Lower leg skin (tissue), 4 donors: ENCODE results near the gene XAB2. TPM values are rescaled to one million over a fixed set of nuclear protein-coding genes. Genes with fewer than 3 reads are reported as not detected.

Experiments used
- DNase-seq, 2 donors: peaks; one replicate each; pipeline ENCODE4 v3.0.0-alpha.2; 2019; ENCODE audit warnings: low spot score in 2 of 2
- H3K4me3 ChIP-seq: fragments of 200-600 bp; sonication (generic); 2 replicates; pipeline ENCODE4 v1.5.1; 2017; ENCODE audit warnings: mild to moderate bottlenecking, low read depth; ENCODE audit not compliant: poor library complexity, severe bottlenecking
- CTCF ChIP-seq, 3 donors: fragments of 450-650 bp; IDR thresholded peaks; one replicate each; pipeline ENCODE4 v1.5.1; 2016; ENCODE audit warnings: antibody characterized with exemption in 3 of 3, mild to moderate bottlenecking in 3 of 3, moderate library complexity in 2 of 3
- POLR2A ChIP-seq, 2 donors: fragments of 450-650 bp; IDR thresholded peaks; one replicate each; pipeline ENCODE4 v1.6.1; 2016 to 2017; ENCODE audit warnings: antibody characterized with exemption in 2 of 2, mild to moderate bottlenecking in 1 of 2, moderate library complexity in 1 of 2
- WGBS, 2 donors: methylation state at CpG; one replicate each; pipeline ENCODE4 v1.1.5; 2018; 5-methylcytosine and 5-hydroxymethylcytosine counted together
- intact Hi-C: fragments of 100-400 bp; cut with DNase I; formaldehyde crosslinking; loops from one replicate; pipeline ENCODE4 v1.15.0; 2023; ENCODE audit warnings: low total_unique reads
- total RNA-seq, 4 donors: library from RNA; depleted of rRNA; stranded (reverse); fragments of >200 nt; gene quantifications; one replicate each; pipeline ENCODE4 v1.1.0, GENCODE V29; 2016

XAB2 gene
- total RNA-seq, 4 donors from 2014 or later, result 55.9 to 99.1 (median 67.7) TPM

DNA sequence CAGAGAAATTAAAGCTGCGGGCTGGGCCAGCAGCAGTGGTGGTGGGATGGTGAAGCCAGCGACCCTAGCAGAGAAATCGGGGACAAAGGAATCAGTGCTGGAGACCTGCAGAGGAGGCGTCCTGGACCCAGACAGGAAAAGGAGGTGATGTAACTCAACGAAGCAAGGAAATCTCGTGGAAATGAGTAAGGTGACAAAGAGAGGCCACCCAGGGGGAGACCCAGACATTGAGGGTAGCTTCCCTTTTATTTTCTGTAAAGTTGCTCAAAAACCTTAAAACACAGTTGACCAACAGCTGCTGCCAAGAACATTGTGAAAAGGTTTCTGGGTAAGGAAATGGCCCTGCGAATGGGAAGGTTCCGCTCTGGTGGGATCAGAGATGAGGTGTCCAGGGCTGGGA is 26.2 kb upstream of the XAB2 start:
- DNase-seq, result no peak
- no peak for TF ChIP-seq CTCF (IDR thresholded peaks at IDR 0.05)
- no peak for TF ChIP-seq POLR2A (IDR thresholded peaks at IDR 0.05)
- no peak overlapping the region for H3K4me3 ChIP-seq
- intact Hi-C loops, result no loop called here
- WGBS, 2 donors, result 72 to 75% methylated on average over 8 of the region's 8 CpGs

DNA sequence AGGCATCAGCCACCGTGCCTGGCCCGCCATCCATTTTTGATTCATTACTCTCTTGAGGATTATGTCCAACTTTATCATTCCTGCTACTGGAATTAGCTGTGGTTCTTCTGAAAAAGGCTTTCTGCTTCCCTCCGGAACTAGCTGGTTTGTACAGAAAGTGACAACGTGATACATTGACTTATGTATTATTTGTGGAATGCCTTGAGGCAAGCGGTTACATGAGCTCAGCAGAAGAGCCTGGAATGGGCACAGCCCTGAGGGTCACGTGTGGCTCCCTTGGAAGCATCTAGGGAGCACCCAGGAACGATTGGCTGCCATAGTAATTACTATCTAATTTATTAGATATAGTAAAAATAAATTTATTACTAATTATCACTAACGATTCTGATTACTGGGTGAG is 25.1 kb upstream of the XAB2 start:
- H3K4me3 ChIP-seq, result no peak overlapping the region
- intact Hi-C loops, result no loop called here
- WGBS, 2 donors, result 32% methylated on average over 8 of the region's 8 CpGs
- TF ChIP-seq POLR2A (IDR thresholded peaks at IDR 0.05) (no peak), CTCF (IDR thresholded peaks at IDR 0.05) (no peak)
- DNase-seq, result no peak

DNA sequence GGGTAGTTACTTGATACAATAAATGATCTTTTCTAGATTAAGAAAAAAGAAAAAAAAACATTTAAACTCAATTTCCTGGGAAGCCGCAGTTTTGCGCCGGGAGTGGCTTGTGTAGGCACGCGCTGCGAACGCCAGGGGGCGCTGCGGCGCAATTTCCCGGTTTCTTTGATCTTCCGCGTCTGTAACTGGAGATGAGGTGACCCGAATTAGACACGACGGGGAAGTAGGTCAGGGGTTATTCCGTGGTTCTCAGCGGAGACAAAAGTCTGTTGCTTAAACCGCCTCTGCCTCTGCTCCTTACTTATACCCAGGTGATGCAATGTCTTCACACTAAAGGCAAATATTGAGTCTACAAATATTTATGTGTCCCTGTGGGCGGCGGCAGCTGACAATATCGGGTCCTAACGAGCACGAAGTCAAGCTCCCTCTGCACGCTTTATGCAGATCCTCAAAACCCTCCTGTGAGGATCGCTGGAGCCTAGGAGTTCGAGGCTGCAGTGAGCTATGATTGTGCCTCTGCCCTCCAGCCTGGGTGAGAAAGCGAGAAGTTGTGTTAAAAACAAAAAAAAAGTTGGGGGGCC is 22.8 kb upstream of the XAB2 start:
- no peak overlapping the region for H3K4me3 ChIP-seq
- DNase-seq, result peak; percentile 76 to 97
- TF ChIP-seq POLR2A (IDR thresholded peaks at IDR 0.05) (no peak), CTCF (IDR thresholded peaks at IDR 0.05) (peak in 1 of 3 donors; percentile 97)
- 6% methylated on average over 28 of the region's 28 CpGs for WGBS, 2 donors
- intact Hi-C loops, result no loop called here

DNA sequence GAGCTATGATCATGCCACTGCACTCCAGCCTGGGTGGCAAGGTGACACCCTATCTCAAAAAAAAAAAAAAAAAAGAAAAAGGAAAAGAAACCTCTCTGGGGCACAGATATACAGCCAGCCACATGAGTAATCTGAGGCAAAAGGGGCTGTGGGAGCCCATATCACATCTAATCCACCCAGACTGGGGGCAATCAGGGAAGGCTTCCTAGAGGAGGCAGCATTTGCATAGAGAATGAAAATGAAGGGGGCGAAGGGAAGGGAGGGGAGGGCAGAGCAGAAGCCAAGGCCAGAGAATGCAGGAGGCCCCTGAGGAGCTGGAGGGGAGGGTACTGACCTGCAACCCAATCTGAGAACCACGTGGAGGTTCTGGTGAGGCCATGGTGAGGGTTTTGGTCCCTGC is 20.8 kb upstream of the XAB2 start:
- no peak for TF ChIP-seq POLR2A (IDR thresholded peaks at IDR 0.05)
- no peak for TF ChIP-seq CTCF (IDR thresholded peaks at IDR 0.05)
- no peak for DNase-seq
- WGBS, 2 donors, result 37 to 46% methylated on average over 2 of the region's 2 CpGs
- intact Hi-C loops, result no loop called here
- no peak overlapping the region for H3K4me3 ChIP-seq

GRCh38 chr19:7648265-7649014 is 19.1 kb upstream of the XAB2 start:
- intact Hi-C loops, result no loop called here
- H3K4me3 ChIP-seq, result no peak overlapping the region
- no peak for DNase-seq
- no peak for TF ChIP-seq CTCF (IDR thresholded peaks at IDR 0.05)
- TF ChIP-seq POLR2A (IDR thresholded peaks at IDR 0.05), result no peak
- WGBS, 2 donors, result 81 to 86% methylated on average over 14 to 15 of the region's 15 CpGs
